22Rv1 (cell line): Measurements from ENCODE around the gene HK2.

Source experiments
- ZFX ChIP-seq: fragments of 450-650 bp; IDR thresholded peaks from 2 replicates; pipeline ENCODE4 v1.6.1; 2017; ENCODE audit warnings: antibody characterized with exemption, borderline replicate concordance
- TF ChIP-seq, protein P1 (sequence below): fragments of 450-650 bp; IDR thresholded peaks from 2 replicates; pipeline ENCODE4 v1.5.1; 2017; ENCODE audit warnings: mild to moderate bottlenecking

DNA sequence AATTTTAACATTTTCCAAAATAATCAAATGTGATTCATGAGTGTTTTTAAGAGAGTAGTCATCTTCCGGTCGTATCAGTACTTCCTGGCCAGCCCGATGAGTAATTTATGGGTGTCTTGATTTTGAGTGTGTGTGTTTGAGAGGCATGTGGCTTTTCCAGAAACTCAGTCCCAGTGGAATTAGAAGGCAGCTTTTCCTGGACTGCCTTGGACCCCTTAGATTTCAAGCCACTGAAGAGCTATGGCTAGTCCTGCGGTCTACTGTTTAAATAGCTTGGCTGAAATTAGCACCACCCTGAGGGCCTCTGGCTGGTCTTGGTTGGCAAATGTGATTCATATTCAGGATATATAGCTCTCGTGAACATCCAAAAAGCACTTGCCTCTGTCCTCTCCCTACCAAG is 59.4 kb downstream of the HK2 start:
- TF ChIP-seq, protein P1, sequence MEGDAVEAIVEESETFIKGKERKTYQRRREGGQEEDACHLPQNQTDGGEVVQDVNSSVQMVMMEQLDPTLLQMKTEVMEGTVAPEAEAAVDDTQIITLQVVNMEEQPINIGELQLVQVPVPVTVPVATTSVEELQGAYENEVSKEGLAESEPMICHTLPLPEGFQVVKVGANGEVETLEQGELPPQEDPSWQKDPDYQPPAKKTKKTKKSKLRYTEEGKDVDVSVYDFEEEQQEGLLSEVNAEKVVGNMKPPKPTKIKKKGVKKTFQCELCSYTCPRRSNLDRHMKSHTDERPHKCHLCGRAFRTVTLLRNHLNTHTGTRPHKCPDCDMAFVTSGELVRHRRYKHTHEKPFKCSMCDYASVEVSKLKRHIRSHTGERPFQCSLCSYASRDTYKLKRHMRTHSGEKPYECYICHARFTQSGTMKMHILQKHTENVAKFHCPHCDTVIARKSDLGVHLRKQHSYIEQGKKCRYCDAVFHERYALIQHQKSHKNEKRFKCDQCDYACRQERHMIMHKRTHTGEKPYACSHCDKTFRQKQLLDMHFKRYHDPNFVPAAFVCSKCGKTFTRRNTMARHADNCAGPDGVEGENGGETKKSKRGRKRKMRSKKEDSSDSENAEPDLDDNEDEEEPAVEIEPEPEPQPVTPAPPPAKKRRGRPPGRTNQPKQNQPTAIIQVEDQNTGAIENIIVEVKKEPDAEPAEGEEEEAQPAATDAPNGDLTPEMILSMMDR: no peak
- TF ChIP-seq ZFX: no peak
